Measurements from ENCODE around the gene UPF1.

Gene UPF1

DNA sequence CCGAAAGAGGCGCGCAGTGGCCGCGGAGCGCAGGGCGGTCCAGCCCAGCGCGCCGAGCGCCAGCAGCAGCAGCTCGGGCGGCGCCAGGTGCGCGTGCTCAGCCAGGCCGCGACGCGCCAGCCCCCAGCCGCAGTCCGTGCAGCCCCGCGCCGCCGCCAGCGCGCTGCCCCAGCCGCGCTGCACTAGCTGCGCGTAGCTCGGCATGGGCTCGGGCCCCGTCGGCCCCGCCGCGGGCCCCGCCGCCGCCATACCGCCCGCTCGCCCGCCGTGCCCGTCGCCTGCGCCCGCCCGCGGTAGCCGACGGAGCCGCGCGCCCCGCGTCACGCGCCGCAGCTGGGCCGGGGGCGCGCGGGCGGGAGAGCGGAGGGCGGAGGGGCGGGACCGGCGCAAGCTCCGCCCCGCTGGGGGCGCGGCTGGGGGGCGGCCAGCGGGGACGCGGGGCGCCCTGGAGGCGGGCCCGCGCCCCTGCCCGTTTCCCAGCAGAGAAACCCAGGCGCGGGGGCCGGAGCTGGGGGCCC is 64.1 kb downstream of the UPF1 start, which contains the start of gene CERS1:
CERS1 (minus strand) TSS at position 335 of the 518 bp plus-strand sequence; CDS start at position 249, 86 bp downstream.
- H3K27me3 ChIP-seq (ENCODE audit: insufficient read depth, poor library complexity, severe bottlenecking) = peaks cover 18% of the 10 kb centered on the region
- no peak within 1 kb of the TSS for H3K27ac ChIP-seq (replicated peaks)
- peak within 1 kb of the TSS; percentile 57 for H3K4me3 ChIP-seq (replicated peaks; ENCODE audit: insufficient read depth, low read length)
- TF ChIP-seq POLR2AphosphoS5 (IDR thresholded peaks at IDR 0.05; ENCODE audit: low read depth) (no peak), GABPA (IDR thresholded peaks at IDR 0.05; ENCODE audit: low read depth) (no peak), SPI1 (IDR thresholded peaks at IDR 0.05; ENCODE audit: borderline replicate concordance, low read depth) (no peak)
- TF ChIP-seq, protein P1, sequence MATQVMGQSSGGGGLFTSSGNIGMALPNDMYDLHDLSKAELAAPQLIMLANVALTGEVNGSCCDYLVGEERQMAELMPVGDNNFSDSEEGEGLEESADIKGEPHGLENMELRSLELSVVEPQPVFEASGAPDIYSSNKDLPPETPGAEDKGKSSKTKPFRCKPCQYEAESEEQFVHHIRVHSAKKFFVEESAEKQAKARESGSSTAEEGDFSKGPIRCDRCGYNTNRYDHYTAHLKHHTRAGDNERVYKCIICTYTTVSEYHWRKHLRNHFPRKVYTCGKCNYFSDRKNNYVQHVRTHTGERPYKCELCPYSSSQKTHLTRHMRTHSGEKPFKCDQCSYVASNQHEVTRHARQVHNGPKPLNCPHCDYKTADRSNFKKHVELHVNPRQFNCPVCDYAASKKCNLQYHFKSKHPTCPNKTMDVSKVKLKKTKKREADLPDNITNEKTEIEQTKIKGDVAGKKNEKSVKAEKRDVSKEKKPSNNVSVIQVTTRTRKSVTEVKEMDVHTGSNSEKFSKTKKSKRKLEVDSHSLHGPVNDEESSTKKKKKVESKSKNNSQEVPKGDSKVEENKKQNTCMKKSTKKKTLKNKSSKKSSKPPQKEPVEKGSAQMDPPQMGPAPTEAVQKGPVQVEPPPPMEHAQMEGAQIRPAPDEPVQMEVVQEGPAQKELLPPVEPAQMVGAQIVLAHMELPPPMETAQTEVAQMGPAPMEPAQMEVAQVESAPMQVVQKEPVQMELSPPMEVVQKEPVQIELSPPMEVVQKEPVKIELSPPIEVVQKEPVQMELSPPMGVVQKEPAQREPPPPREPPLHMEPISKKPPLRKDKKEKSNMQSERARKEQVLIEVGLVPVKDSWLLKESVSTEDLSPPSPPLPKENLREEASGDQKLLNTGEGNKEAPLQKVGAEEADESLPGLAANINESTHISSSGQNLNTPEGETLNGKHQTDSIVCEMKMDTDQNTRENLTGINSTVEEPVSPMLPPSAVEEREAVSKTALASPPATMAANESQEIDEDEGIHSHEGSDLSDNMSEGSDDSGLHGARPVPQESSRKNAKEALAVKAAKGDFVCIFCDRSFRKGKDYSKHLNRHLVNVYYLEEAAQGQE (IDR thresholded peaks at IDR 0.05; ENCODE audit: insufficient replicate concordance, low read depth) = no peak
- TF ChIP-seq, protein P2, sequence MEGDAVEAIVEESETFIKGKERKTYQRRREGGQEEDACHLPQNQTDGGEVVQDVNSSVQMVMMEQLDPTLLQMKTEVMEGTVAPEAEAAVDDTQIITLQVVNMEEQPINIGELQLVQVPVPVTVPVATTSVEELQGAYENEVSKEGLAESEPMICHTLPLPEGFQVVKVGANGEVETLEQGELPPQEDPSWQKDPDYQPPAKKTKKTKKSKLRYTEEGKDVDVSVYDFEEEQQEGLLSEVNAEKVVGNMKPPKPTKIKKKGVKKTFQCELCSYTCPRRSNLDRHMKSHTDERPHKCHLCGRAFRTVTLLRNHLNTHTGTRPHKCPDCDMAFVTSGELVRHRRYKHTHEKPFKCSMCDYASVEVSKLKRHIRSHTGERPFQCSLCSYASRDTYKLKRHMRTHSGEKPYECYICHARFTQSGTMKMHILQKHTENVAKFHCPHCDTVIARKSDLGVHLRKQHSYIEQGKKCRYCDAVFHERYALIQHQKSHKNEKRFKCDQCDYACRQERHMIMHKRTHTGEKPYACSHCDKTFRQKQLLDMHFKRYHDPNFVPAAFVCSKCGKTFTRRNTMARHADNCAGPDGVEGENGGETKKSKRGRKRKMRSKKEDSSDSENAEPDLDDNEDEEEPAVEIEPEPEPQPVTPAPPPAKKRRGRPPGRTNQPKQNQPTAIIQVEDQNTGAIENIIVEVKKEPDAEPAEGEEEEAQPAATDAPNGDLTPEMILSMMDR (IDR thresholded peaks at IDR 0.05; ENCODE audit: insufficient read depth, low read length) = no peak
- DNase-seq (ENCODE audit: low read depth in 1 of 2, low spot score in 1 of 2) = no peak

DNA sequence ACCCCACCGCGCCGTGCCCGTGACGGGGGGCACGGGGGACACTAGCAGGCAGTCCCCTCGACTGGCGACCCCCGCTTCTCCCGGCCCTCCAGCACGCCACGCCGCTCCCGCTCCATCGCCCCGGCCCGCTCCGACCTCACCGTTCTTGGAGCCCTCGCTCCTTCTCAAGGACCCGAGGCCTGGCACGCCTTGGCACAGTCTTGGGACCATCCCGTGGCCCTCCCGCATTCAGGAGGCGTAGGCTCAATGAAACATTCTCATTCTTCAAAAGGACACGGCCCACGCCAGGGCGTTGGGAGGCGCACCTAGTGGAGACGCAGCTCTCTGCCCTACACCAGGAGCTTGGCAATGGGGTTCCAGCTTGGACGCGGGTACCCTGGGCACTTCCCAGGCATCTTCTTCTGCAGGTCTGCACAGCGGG is 64.7 kb downstream of the UPF1 start:
- TF ChIP-seq SPI1 (IDR thresholded peaks at IDR 0.05; ENCODE audit: borderline replicate concordance, low read depth) (no peak), POLR2AphosphoS5 (IDR thresholded peaks at IDR 0.05; ENCODE audit: low read depth) (no peak), GABPA (IDR thresholded peaks at IDR 0.05; ENCODE audit: low read depth) (no peak)
- TF ChIP-seq, protein P2 (IDR thresholded peaks at IDR 0.05; ENCODE audit: insufficient read depth, low read length) = no peak
- TF ChIP-seq, protein P1 (IDR thresholded peaks at IDR 0.05; ENCODE audit: insufficient replicate concordance, low read depth) = no peak
- Histone ChIP-seq H3K27me3 (ENCODE audit: insufficient read depth, poor library complexity, severe bottlenecking) (peaks cover 18% of the 10 kb centered on the region), H3K27ac (replicated peaks) (no peak overlapping the region), H3K4me3 (replicated peaks; ENCODE audit: insufficient read depth, low read length) (0 out of 2 replicates have a peak overlapping the region, but pooled peaks have one; percentile 6)
- peak in 1 of 2 experiments; percentile 38 for DNase-seq (ENCODE audit: low read depth in 1 of 2, low spot score in 1 of 2)

DNA sequence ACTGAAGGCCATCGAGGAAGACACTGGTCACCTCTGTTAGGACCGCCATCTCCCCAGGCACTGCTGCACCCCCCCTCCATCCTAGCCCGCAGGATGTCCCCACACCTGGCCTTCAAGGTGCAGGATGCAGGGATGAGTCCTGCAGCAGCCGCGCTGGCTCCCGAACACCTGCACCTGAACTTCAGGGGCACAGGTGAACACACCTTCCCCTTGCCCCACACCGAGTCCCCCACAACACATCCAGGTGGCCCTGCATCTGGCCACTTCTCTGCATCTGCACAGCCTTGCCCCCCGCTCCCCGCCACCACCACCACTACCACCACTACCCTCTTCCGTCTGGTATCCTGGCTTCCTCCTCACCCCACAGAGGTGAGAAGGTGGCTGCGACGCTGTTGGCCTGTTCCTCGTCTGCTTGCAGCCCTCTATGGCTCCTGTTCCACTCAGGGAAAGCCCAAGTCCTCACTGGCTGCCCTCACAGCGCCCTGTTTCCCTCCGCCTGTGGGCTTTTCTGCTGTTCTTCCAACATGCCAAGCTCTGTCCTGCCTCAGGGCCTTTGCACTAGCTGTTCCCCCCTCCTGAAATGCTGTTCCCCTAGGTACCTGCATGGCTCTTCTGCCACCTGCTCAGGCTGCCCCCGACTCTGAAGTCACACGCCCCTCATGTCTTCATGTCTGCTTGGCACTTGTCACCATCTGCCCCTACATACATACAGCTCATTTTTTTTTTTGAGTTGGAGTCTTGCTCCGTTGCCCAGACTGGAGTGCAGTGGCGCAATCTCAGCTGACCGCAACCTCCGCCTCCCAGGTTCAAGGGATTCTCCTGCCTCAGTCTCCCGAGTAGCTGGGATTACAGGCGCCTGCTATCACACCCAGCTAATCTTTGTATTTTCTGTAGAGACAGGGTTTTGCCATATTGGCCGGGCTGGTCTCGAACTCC is 65.6 kb downstream of the UPF1 start:
- Histone ChIP-seq H3K4me3 (replicated peaks; ENCODE audit: insufficient read depth, low read length) (no peak overlapping the region), H3K27ac (replicated peaks) (no peak overlapping the region), H3K27me3 (ENCODE audit: insufficient read depth, poor library complexity, severe bottlenecking) (peaks cover 18% of the 10 kb centered on the region)
- no peak for DNase-seq (ENCODE audit: low read depth in 1 of 2, low spot score in 1 of 2)
- TF ChIP-seq POLR2AphosphoS5 (IDR thresholded peaks at IDR 0.05; ENCODE audit: low read depth) (no peak), SPI1 (IDR thresholded peaks at IDR 0.05; ENCODE audit: borderline replicate concordance, low read depth) (no peak), GABPA (IDR thresholded peaks at IDR 0.05; ENCODE audit: low read depth) (no peak)
- TF ChIP-seq, protein P1 (IDR thresholded peaks at IDR 0.05; ENCODE audit: insufficient replicate concordance, low read depth) = no peak
- TF ChIP-seq, protein P2 (IDR thresholded peaks at IDR 0.05; ENCODE audit: insufficient read depth, low read length) = no peak

Data from HL-60 (cell line).